A673 (cell line): ENCODE measurements around the gene WDR18.

Source experiments
- CTCF ChIP-seq: fragments of 300-800, 200-600 bp; sonication (generic); conservative IDR thresholded peaks from 2 replicates; pipeline ENCODE4 v1.5.1; 2017; ENCODE audit warnings: low read depth, mild to moderate bottlenecking, antibody characterized with exemption, low read length, moderate library complexity, mixed read lengths
- EZH2 ChIP-seq: fragments of 200-600 bp; sonication (generic); IDR thresholded peaks from 2 replicates; pipeline ENCODE4 v1.6.1; 2017; ENCODE audit warnings: borderline replicate concordance, low read depth, mild to moderate bottlenecking, mixed read lengths, antibody characterized with exemption, low read length; ENCODE audit not compliant: poor library complexity, severe bottlenecking

- TF ChIP-seq CTCF (no peak), EZH2 (no peak)
These were observed 39.4 kb upstream of the WDR18 start for GRCh38 chr19:944663-945241.
